NCI-H526 treated with DMSO at 0.1 percent for 48 hours (cell line): ENCODE data around the gene TMTC3.
"Not testable (repeated sequence)": the region's sequence is repeated elsewhere in the genome, so short reads cannot be mapped to it uniquely, and the experiment has no call there.

ENCODE experiments used
- DNase-seq: peaks from one replicate; lab custom pipeline; 2025; lab: John Stamatoyannopoulos, UW

Gene TMTC3

DNA sequence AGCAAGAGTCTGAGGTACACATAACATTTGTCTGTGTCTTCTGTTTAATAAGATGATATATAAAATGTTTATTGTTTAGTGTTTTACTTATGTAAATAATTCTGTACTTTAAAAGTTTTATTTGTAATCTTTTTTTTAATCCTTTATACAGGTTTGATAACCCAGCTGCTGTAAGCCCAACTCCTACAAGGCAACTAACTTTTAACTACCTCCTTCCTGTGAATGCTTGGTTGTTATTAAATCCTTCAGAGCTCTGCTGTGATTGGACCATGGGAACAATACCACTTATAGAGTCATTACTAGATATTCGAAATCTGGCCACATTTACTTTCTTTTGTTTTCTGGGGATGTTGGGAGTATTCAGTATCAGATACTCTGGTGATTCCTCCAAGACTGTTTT, 24.1 kb downstream of the TMTC3 start:
- DNase-seq = no peak

GRCh38 chr12:88167384-88167783, 25.3 kb downstream of the TMTC3 start:
- no peak for DNase-seq

DNA sequence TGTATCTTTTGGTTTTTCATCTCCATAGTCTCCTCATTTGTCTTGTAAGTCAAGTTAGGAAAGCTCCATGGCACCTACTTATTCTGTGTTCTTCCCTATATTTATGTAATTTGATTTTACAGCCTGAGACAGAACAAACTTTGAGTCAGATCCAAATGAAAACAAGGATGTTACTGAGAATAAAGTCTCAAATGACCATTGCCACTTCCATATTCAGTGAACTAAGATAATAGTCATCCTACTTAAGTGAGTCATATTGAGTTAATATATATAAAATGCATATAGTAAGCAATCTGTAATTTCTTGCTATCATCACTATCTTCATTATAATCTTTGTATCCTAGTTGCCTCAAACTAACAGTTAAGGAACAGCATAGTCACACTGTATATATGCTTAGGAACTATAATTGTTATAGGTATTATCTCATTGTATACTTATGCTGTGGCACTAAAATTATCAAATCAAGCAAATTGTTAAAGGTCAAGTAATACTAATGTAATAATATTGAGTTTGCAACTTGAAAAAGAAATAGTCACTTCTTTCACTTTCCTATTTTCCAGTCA, 30.8 kb downstream of the TMTC3 start:
- no peak for DNase-seq

GRCh38 chr12:88175544-88175943, 33.4 kb downstream of the TMTC3 start:
- no peak for DNase-seq

GRCh38 chr12:88179436-88180014, 37.4 kb downstream of the TMTC3 start:
- no peak for DNase-seq

GRCh38 chr12:88181881-88182280, 39.8 kb downstream of the TMTC3 start:
- no peak for DNase-seq

DNA sequence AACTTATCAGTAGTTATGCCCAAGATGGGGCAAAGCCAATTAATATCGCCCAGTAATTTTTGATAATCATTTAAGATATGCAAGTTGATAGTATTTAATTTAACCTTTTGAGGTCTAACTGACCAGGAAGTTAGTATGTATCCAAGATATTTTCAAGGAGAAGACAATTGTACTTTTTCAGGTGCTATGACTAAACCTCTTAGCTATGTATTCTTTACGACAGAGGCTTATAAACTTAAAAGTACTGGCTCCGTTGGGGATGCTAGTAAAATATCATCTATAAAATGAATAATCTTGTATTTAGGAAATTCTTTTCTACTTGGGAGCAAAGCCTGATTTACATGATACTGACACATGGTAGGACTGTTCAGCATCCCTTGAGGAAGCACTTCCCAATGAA, 40.3 kb downstream of the TMTC3 start:
- DNase-seq = no peak

DNA sequence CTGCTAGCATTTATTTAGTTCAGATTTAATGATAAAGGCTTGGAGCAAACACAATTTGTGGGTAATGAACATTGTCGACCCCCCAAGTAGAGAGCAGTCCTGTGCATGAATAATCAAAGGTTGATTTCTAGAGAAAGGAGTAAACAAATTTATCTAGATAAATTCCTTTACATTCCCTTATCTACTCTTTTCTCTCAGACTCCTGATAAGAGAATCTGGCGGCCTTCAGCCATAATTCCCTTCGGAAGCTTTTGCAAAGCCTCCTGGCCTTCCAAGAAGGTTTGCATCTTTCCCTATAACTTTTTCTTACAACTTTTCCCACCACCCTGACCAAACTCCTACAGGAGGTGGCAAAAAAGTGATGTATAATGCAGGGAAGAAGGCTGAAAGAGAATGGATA, 42.1 kb downstream of the TMTC3 start:
- DNase-seq = no peak

DNA sequence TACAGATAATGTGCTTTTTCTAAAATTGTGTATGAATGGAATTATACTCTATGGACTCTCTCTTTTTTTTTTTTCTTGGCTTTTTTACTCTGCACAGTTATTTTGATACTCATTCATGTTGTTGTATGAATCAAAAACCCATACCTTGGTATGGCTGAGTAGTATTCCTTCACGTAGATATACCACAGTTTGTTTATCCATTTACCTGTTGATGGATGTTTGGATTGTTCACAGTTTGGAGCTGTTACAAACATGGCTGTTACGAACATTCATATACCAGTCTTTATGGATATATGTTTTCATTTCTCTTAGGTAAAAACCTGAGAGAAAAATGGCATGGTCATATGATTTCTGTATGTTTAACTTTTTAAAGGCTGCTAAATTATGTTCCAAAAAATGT, 43.2 kb downstream of the TMTC3 start:
- DNase-seq = no peak

GRCh38 chr12:88185988-88186387, 43.9 kb downstream of the TMTC3 start:
- DNase-seq = peak; percentile 97

GRCh38 chr12:88187571-88187970, 45.5 kb downstream of the TMTC3 start:
- no peak for DNase-seq

- no peak for DNase-seq
Measured at GRCh38 chr12:88188180-88188579, 46.1 kb downstream of the TMTC3 start.

GRCh38 chr12:88192426-88192825, 50.3 kb downstream of the TMTC3 start:
- DNase-seq = no peak

DNA sequence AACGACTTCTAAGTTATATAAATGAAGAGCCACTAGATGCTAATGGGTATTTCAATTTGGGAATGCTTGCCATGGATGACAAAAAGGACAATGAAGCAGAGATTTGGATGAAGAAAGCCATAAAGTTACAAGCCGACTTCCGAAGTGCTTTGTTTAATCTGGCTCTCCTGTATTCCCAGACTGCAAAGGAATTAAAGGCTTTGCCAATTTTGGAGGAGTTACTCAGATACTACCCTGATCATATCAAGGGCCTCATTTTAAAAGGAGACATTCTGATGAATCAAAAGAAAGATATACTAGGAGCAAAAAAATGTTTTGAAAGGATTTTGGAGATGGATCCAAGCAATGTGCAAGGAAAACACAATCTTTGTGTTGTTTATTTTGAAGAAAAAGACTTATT, 52.8 kb downstream of the TMTC3 start:
- DNase-seq = no peak

DNA sequence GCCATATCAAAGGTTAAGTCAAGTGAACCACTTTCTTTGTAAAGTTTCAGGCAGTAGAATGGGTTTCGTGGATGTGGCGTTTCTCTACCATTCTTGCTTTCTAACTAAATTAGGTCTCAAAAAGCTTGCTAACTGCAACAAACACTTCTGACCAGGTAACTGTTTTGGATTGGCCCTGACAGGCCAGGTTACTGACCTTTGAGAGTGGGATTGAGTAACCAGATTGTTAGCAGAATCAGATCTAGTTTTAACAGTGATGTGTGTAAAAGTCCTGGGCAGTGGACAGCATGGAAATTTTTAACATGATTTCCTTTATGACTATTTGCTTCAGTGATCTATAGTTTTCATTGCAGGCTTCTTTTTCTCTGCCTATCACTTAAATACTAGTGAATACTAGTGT, 57.9 kb downstream of the TMTC3 start:
- DNase-seq = no peak

DNA sequence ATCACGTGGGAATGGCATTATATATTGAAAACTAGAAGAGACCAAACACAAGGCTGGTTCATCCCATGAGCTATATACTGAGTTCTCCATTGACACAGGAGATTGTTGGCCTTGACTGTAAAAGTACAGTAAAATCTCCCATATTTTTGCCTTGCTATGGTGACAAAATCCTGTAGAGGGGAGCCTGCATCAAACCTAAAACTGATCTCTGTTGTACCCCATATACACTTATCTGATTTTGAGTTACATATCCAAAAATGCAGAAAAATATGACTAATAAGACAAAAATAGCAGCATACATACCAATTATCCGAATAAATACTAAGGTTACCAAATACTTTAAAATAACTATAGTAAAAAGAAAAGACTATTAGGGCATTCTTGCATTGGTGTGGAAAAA, 60.4 kb downstream of the TMTC3 start:
- DNase-seq = no peak

DNA sequence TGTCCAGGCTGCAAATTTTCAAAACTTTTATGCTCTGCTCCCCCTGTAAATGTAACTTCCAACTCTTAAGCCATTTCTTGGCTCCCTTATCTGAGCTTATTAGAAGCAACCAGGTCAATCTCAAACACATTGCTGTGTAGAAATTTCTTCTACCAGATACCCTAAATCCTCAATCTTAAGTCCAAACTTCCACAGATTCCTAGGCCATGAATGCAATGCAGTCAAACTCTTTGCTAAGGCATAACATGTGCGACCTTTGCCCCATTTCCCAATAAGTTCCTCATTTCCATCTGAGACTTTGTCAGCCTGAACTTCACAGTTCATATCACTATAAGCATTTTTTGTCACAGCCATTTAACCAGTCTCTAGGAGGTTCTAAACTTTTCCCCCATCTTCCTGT, 64.5 kb downstream of the TMTC3 start:
- no peak for DNase-seq

GRCh38 chr12:88207921-88208620, 66.0 kb downstream of the TMTC3 start:
- no peak for DNase-seq

DNA sequence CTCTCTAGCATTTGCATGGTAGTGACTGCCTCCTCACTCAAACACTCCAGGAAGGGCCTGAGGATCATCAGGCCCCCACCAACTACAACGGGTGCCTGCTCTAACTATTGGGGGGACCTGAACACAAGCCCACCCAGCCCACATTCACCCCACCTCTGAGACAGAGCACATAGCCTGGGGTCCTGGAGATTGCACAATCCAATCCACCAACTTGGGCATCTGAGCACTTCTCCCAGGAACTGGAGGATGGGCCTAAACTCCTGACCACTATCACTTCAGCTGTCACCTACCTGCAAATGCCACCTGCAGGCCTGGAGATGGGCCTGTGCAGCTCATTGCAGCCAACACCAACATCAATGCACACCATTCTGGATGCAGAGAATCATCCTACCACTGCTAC, 66.6 kb downstream of the TMTC3 start:
- no peak for DNase-seq

DNA sequence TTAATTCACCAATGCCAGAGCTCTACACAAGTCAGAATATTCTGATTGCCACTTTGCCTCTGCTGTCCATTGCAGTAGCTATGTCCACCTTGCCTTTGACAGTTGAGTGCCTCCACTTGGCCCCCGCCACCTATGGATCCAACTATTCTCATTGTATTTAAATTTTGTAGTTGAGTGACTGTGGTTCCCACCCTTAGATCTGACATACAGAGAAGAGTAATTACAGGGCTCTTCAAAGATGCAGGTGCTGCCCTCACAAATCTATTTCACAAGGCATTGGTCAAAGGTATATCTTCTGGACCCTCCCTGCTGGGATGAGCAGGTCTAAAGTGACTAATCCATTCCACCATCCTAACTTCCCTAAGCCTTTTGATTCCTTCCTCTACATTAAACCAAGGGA, 68.2 kb downstream of the TMTC3 start:
- DNase-seq = not testable (repeated sequence)

- DNase-seq = no peak
Measured at GRCh38 chr12:88218293-88218692, 76.2 kb downstream of the TMTC3 start.

DNA sequence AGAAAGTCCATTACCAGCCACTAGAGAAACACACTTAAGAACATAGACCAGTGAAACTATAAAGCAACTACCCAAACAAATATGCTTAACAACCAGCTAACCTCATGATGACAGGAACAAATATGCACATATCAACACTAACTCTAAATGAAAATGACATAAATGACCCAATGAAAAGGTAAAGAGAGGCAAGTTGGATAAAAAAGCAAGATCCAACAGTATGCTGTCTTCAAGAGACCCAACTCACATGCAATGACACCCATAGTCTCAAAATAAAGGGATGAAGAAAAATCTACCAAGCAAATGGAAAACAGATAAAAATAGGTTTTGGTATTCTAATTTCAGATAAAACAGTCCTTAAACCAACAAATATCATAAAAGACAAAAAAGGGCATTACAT, 77.8 kb downstream of the TMTC3 start:
- no peak for DNase-seq

DNA sequence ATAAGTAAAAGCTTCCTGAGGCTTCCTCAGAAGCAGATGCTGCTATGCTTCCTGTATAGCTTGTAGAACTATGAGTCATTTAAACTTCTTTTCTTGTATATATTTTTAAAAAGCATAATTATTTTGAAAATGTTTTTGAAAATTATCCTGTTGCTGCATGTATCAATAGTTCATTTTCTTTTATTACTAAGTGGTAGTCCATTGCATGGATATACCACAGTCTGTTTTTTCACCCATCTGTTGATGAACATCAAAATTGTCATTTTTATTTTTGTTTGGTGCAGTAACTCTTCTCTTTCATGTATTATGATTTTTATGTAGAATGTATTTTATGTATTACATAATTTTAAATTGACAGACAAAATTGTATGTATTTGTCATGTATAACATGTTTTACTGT, 81.4 kb downstream of the TMTC3 start:
- DNase-seq = no peak

- DNase-seq = no peak
Measured at GRCh38 chr12:88225776-88226175, 83.7 kb downstream of the TMTC3 start.
